ENCODE measurements around the gene ATAD3B. TPM values are rescaled to one million over a fixed set of nuclear protein-coding genes. Genes with fewer than 3 reads are reported as not detected.
"Not testable (repeated sequence)": the region's sequence is repeated elsewhere in the genome, so short reads cannot be mapped to it uniquely, and the experiment has no call there.

ATAD3B gene
- polyA plus RNA-seq, 4 donors, result 17.4 to 34.5 (median 19.4) TPM

- not testable (repeated sequence) for DNase-seq; FAIRE-seq; H3K27me3 ChIP-seq (ENCODE audit: control insufficient read depth in 3 of 3, insufficient read depth in 3 of 3, low read length in 3 of 3); H3K4me1 ChIP-seq (ENCODE audit: control insufficient read depth in 3 of 3, insufficient read depth in 2 of 3, low read depth in 1 of 3, low read length in 2 of 3); H3K4me3 ChIP-seq (ENCODE audit: low read depth in 1 of 3, low read length in 3 of 3); H3K27ac ChIP-seq (ENCODE audit: low read depth in 1 of 3, low read length in 2 of 3); H3K9me3 ChIP-seq (ENCODE audit: control insufficient read depth in 2 of 2, insufficient read depth in 1 of 2, low read depth in 1 of 2, low read length in 1 of 2)
- H3K36me3 ChIP-seq (ENCODE audit: control insufficient read depth in 3 of 3, insufficient read depth in 2 of 3, low read depth in 1 of 3, low read length in 3 of 3), result peaks cover 9 to 79% (median 11%) of the 10 kb centered on the region in 3 donors
- WGBS, 3 donors, result 94 to 98% (median 94%) methylated on average over 18 to 31 of the region's 31 CpGs
These were observed 14.3 kb downstream of the ATAD3B start for GRCh38 chr1:1485755-1486317.

GRCh38 chr1:1487701-1488100, 16.1 kb downstream of the ATAD3B start:
- FAIRE-seq (no peak), DNase-seq (no peak)
- peaks cover 0 to 22% of the 10 kb centered on the region in 2 donors for H3K9me3 ChIP-seq (ENCODE audit: control insufficient read depth in 2 of 2, insufficient read depth in 1 of 2, low read depth in 1 of 2, low read length in 1 of 2)
- no peaks in the 10 kb centered on the region for H3K27me3 ChIP-seq (ENCODE audit: control insufficient read depth in 3 of 3, insufficient read depth in 3 of 3, low read length in 3 of 3)
- no peaks in the 10 kb centered on the region for H3K4me1 ChIP-seq (ENCODE audit: control insufficient read depth in 3 of 3, insufficient read depth in 2 of 3, low read depth in 1 of 3, low read length in 2 of 3)
- WGBS, 3 donors, result 96 to 99% (median 97%) methylated on average over 17 to 18 of the region's 18 CpGs
- H3K27ac ChIP-seq (ENCODE audit: low read depth in 1 of 3, low read length in 2 of 3), result no peak overlapping the region
- no peak overlapping the region for H3K4me3 ChIP-seq (ENCODE audit: low read depth in 1 of 3, low read length in 3 of 3)
- peaks cover 15 to 87% (median 19%) of the 10 kb centered on the region in 3 donors for H3K36me3 ChIP-seq (ENCODE audit: control insufficient read depth in 3 of 3, insufficient read depth in 2 of 3, low read depth in 1 of 3, low read length in 3 of 3)

- H3K27me3 ChIP-seq (ENCODE audit: control insufficient read depth in 3 of 3, insufficient read depth in 3 of 3, low read length in 3 of 3), result no peaks in the 10 kb centered on the region
- DNase-seq, result no peak
- no peak overlapping the region for H3K27ac ChIP-seq (ENCODE audit: low read depth in 1 of 3, low read length in 2 of 3)
- peaks cover 15 to 79% (median 19%) of the 10 kb centered on the region in 3 donors for H3K36me3 ChIP-seq (ENCODE audit: control insufficient read depth in 3 of 3, insufficient read depth in 2 of 3, low read depth in 1 of 3, low read length in 3 of 3)
- FAIRE-seq, result no peak
- H3K4me3 ChIP-seq (ENCODE audit: low read depth in 1 of 3, low read length in 3 of 3), result no peak overlapping the region
- peaks cover 0 to 29% of the 10 kb centered on the region in 2 donors for H3K9me3 ChIP-seq (ENCODE audit: control insufficient read depth in 2 of 2, insufficient read depth in 1 of 2, low read depth in 1 of 2, low read length in 1 of 2)
- no peaks in the 10 kb centered on the region for H3K4me1 ChIP-seq (ENCODE audit: control insufficient read depth in 3 of 3, insufficient read depth in 2 of 3, low read depth in 1 of 3, low read length in 2 of 3)
- WGBS, 3 donors, result 95 to 97% (median 95%) methylated on average over 11 to 16 of the region's 16 CpGs
These were observed 17.7 kb downstream of the ATAD3B start for GRCh38 chr1:1489231-1489630.

DNA sequence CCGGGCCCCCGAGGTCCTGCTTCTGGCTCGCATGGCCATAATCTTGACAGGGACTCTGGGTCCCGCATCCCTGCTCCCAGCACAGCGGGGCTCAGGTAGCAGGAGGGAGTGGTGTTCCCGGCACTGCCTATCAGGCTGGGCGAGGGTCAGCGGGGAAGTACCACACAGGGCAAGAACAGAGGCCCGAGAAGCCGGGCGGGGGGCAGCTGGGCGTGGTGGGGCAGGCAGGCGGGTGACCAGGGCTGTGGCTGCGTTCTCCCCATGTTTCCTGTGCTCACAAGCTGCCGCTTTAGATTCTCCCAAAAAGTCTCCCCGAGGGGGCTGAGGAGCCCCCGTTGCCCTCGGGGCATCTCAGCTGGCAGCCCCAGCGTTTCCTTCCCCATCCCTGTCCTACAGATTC, 18.3 kb downstream of the ATAD3B start:
- H3K4me1 ChIP-seq (ENCODE audit: control insufficient read depth in 3 of 3, insufficient read depth in 2 of 3, low read depth in 1 of 3, low read length in 2 of 3), result no peaks in the 10 kb centered on the region
- no peak for FAIRE-seq
- H3K36me3 ChIP-seq (ENCODE audit: control insufficient read depth in 3 of 3, insufficient read depth in 2 of 3, low read depth in 1 of 3, low read length in 3 of 3), result peaks cover 15 to 79% (median 19%) of the 10 kb centered on the region in 3 donors
- no peaks in the 10 kb centered on the region for H3K27me3 ChIP-seq (ENCODE audit: control insufficient read depth in 3 of 3, insufficient read depth in 3 of 3, low read length in 3 of 3)
- H3K9me3 ChIP-seq (ENCODE audit: control insufficient read depth in 2 of 2, insufficient read depth in 1 of 2, low read depth in 1 of 2, low read length in 1 of 2), result peaks cover 0 to 29% of the 10 kb centered on the region in 2 donors
- DNase-seq, result no peak
- 97 to 98% (median 97%) methylated on average over 19 of the region's 19 CpGs for WGBS, 3 donors
- no peak overlapping the region for H3K27ac ChIP-seq (ENCODE audit: low read depth in 1 of 3, low read length in 2 of 3)
- no peak overlapping the region for H3K4me3 ChIP-seq (ENCODE audit: low read depth in 1 of 3, low read length in 3 of 3)

DNA sequence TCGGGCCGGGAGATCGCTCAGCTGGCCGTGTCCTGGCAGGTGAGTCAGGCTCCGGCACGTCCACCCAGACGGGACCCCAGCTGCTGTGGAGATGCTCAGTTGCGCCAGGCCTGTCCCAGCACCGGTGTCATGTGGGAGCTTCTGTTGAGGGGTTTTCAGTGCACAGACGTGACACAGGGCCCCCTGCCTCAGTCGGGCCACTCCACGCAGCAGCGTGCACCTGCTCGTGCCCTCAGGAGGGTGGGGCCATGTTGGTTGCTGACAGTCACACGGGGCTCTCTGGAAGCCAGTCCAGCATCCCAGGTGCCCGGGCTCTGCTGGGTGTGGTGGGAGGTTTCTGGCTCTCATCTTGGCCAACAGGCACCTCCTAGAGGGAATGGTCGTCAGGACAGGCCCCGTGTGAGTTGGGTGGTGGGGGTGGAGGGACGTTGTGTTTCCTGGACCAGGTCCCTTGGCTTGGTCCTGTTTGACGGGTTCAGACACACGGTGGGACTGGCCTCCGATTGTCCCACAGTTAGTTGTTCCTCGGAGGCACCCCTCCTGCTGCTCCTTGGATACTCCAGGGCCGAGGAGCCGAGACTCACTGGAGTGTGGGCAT, 19.2 kb downstream of the ATAD3B start:
- Histone ChIP-seq H3K36me3 (ENCODE audit: control insufficient read depth in 3 of 3, insufficient read depth in 2 of 3, low read depth in 1 of 3, low read length in 3 of 3) (peaks cover 15 to 82% (median 19%) of the 10 kb centered on the region in 3 donors), H3K4me1 (ENCODE audit: control insufficient read depth in 3 of 3, insufficient read depth in 2 of 3, low read depth in 1 of 3, low read length in 2 of 3) (no peaks in the 10 kb centered on the region), H3K27me3 (ENCODE audit: control insufficient read depth in 3 of 3, insufficient read depth in 3 of 3, low read length in 3 of 3) (no peaks in the 10 kb centered on the region), H3K4me3 (ENCODE audit: low read depth in 1 of 3, low read length in 3 of 3) (no peak overlapping the region), H3K9me3 (ENCODE audit: control insufficient read depth in 2 of 2, insufficient read depth in 1 of 2, low read depth in 1 of 2, low read length in 1 of 2) (peaks cover 0 to 29% of the 10 kb centered on the region in 2 donors), H3K27ac (ENCODE audit: low read depth in 1 of 3, low read length in 2 of 3) (no peak overlapping the region)
- FAIRE-seq (no peak), DNase-seq (no peak)
- WGBS, 3 donors, result 97 to 99% (median 97%) methylated on average over 17 to 20 of the region's 25 CpGs

- peaks cover 0 to 29% of the 10 kb centered on the region in 2 donors for H3K9me3 ChIP-seq (ENCODE audit: control insufficient read depth in 2 of 2, insufficient read depth in 1 of 2, low read depth in 1 of 2, low read length in 1 of 2)
- H3K36me3 ChIP-seq (ENCODE audit: control insufficient read depth in 3 of 3, insufficient read depth in 2 of 3, low read depth in 1 of 3, low read length in 3 of 3), result peaks cover 15 to 82% (median 19%) of the 10 kb centered on the region in 3 donors
- no peak for DNase-seq
- H3K27me3 ChIP-seq (ENCODE audit: control insufficient read depth in 3 of 3, insufficient read depth in 3 of 3, low read length in 3 of 3), result no peaks in the 10 kb centered on the region
- no peaks in the 10 kb centered on the region for H3K4me1 ChIP-seq (ENCODE audit: control insufficient read depth in 3 of 3, insufficient read depth in 2 of 3, low read depth in 1 of 3, low read length in 2 of 3)
- no peak overlapping the region for H3K4me3 ChIP-seq (ENCODE audit: low read depth in 1 of 3, low read length in 3 of 3)
- H3K27ac ChIP-seq (ENCODE audit: low read depth in 1 of 3, low read length in 2 of 3), result no peak overlapping the region
- no peak for FAIRE-seq
- 98% methylated on average over 10 of the region's 10 CpGs for WGBS, 3 donors
These were observed 20.0 kb downstream of the ATAD3B start for GRCh38 chr1:1491601-1492000.

GRCh38 chr1:1494311-1494710, 22.7 kb downstream of the ATAD3B start:
- not testable (repeated sequence) for H3K27me3 ChIP-seq (ENCODE audit: control insufficient read depth in 3 of 3, insufficient read depth in 3 of 3, low read length in 3 of 3); FAIRE-seq; H3K27ac ChIP-seq (ENCODE audit: low read depth in 1 of 3, low read length in 2 of 3); DNase-seq; H3K4me3 ChIP-seq (ENCODE audit: low read depth in 1 of 3, low read length in 3 of 3); H3K4me1 ChIP-seq (ENCODE audit: control insufficient read depth in 3 of 3, insufficient read depth in 2 of 3, low read depth in 1 of 3, low read length in 2 of 3)
- Histone ChIP-seq H3K9me3 (ENCODE audit: control insufficient read depth in 2 of 2, insufficient read depth in 1 of 2, low read depth in 1 of 2, low read length in 1 of 2) (peaks cover 0 to 29% of the 10 kb centered on the region in 2 donors), H3K36me3 (ENCODE audit: control insufficient read depth in 3 of 3, insufficient read depth in 2 of 3, low read depth in 1 of 3, low read length in 3 of 3) (peaks cover 13 to 60% (median 14%) of the 10 kb centered on the region in 3 donors)
- WGBS, 3 donors, result 96 to 98% (median 98%) methylated on average over 20 to 22 of the region's 22 CpGs

- not testable (repeated sequence) for DNase-seq; H3K27ac ChIP-seq (ENCODE audit: low read depth in 1 of 3, low read length in 2 of 3); H3K4me1 ChIP-seq (ENCODE audit: control insufficient read depth in 3 of 3, insufficient read depth in 2 of 3, low read depth in 1 of 3, low read length in 2 of 3); H3K27me3 ChIP-seq (ENCODE audit: control insufficient read depth in 3 of 3, insufficient read depth in 3 of 3, low read length in 3 of 3); FAIRE-seq; H3K4me3 ChIP-seq (ENCODE audit: low read depth in 1 of 3, low read length in 3 of 3)
- Histone ChIP-seq H3K36me3 (ENCODE audit: control insufficient read depth in 3 of 3, insufficient read depth in 2 of 3, low read depth in 1 of 3, low read length in 3 of 3) (peaks cover 9 to 49% (median 10%) of the 10 kb centered on the region in 3 donors), H3K9me3 (ENCODE audit: control insufficient read depth in 2 of 2, insufficient read depth in 1 of 2, low read depth in 1 of 2, low read length in 1 of 2) (peaks cover 0 to 27% of the 10 kb centered on the region in 2 donors)
- WGBS, 3 donors, result 91 to 94% (median 91%) methylated on average over 17 to 18 of the region's 18 CpGs
These were observed 24.0 kb downstream of the ATAD3B start for GRCh38 chr1:1495461-1495975.
